ENCODE results near the gene KDELR1.
A peak's percentile ranks its signal among the peaks of the same experiment; 100 is the strongest.

Gene KDELR1

GRCh38 chr19:48391100-48392005 lies at the start of gene KDELR1:
TSS of gene KDELR1 (minus strand) at chr19:48391551. CDS start at chr19:48391358, 193 bp downstream.
- DNase-seq (ENCODE audit: low read depth in 2 of 2) = peak in 1 of 2 donors; percentile 64

DNA sequence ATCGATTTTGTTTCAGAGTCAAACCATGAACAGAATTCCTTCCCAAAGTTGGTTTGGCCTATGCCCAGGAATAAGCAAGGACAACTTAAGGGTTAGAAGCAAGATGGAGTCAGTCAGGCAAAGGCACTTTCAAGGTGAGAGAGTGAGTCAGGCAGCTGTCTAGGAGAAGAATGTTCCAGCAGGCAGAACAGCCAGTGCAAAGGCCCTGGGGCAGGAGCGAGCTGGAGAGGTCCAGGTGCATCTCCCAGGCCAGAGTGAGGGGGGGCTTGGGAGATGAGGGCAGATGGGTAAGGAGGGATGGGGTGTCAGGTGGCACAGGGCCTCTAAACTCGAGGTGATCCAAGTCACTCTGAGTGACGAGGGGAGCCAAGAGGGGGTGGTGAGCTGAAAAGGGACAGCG lies 45.2 kb upstream of the KDELR1 start:
- no peak for DNase-seq (ENCODE audit: low read depth in 2 of 2)

- no peak for DNase-seq (ENCODE audit: low read depth in 2 of 2)
Measured at GRCh38 chr19:48433337-48433736, 42.0 kb upstream of the KDELR1 start.

GRCh38 chr19:48428670-48429069 lies 37.3 kb upstream of the KDELR1 start:
- no peak for DNase-seq (ENCODE audit: low read depth in 2 of 2)

DNA sequence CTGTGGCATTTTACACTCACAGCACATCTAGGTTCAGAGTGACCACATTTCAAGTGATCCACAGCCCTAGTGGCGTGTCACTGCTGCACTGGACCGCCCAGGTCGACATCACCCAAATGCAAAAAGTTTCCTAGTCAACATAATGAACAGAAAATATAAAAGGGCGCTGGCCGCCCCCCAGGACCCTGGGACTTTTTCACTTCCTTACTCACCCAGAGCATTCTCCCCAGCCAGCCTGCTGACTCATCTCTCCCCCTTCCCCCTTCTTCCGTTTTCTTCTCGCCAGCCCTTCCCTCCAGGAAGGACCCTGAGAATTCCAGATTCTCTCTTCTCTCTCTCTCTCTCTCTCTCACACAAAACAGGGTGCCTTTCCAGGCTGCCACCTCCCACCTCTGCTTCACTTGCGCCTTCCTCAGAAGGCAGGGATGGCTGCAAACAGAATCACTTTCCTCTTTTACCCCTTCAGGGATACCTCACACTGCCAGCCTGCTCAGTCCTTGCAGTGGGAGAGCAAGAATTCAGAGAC lies 33.4 kb upstream of the KDELR1 start:
- no peak for DNase-seq (ENCODE audit: low read depth in 2 of 2)

- DNase-seq (ENCODE audit: low read depth in 2 of 2) = no peak
Measured at GRCh38 chr19:48421548-48421947, 30.2 kb upstream of the KDELR1 start.

DNA sequence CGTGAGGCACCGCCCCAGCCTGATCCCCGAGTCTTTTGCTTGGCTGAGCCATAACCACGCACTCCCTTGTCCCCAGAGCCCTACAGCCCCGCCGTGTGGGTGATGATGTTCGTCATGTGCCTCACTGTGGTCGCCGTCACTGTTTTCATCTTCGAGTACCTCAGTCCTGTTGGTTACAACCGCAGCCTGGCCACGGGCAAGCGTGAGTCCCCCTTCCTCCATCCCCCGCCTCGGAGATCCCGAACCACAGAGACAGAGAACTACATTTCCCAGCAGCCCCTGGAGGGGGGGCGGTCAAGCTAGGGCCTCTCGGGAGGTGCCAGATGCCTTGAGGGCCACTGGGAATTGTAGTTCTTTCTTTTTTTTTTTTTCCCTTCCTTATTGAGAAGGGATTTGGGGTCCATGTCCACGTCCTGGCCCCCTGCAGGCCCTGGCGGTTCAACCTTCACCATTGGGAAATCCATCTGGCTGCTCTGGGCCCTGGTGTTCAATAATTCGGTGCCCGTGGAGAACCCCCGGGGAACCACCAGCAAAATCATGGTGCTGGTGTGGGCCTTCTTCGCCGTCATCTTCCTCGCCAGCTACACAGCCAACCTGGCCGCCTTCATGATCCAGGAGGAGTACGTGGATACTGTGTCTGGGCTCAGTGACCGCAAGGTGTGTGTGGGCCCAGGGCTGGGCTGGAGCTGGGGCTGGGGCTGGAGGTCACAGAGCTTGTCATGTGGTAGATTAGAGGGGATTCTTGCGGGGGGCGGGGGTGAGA lies 28.0 kb upstream of the KDELR1 start:
- DNase-seq (ENCODE audit: low read depth in 2 of 2) = no peak

GRCh38 chr19:48418317-48419064 lies 27.1 kb upstream of the KDELR1 start:
- no peak for DNase-seq (ENCODE audit: low read depth in 2 of 2)

GRCh38 chr19:48417421-48417820 lies 26.1 kb upstream of the KDELR1 start:
- no peak for DNase-seq (ENCODE audit: low read depth in 2 of 2)

GRCh38 chr19:48415806-48416221 lies 24.5 kb upstream of the KDELR1 start:
- no peak for DNase-seq (ENCODE audit: low read depth in 2 of 2)

DNA sequence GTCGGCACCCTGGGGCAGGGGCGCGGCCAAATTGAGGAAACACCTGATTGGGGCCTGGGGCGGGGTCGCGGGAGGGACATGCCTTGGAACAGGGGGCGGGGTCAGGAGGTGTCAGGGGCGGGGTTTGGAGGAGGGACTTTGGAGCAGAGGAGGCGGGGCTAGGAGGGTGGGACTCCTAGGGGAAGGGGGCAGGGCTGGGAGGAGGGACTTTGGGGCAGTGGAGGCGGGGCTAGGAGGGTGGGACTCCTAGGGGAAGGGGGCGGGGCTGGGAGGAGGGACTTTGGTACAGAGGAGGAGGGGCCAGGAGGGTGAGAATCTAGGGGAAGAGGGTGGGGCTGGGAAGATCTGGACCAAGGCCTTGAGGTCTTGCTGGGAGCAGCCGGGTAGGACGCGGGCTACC lies 24.0 kb upstream of the KDELR1 start:
- DNase-seq (ENCODE audit: low read depth in 2 of 2) = peak in 1 of 2 donors; percentile 34

GRCh38 chr19:48413879-48414587 lies 22.7 kb upstream of the KDELR1 start:
- no peak for DNase-seq (ENCODE audit: low read depth in 2 of 2)

- no peak for DNase-seq (ENCODE audit: low read depth in 2 of 2)
Measured at GRCh38 chr19:48405850-48406249, 14.5 kb upstream of the KDELR1 start.

DNA sequence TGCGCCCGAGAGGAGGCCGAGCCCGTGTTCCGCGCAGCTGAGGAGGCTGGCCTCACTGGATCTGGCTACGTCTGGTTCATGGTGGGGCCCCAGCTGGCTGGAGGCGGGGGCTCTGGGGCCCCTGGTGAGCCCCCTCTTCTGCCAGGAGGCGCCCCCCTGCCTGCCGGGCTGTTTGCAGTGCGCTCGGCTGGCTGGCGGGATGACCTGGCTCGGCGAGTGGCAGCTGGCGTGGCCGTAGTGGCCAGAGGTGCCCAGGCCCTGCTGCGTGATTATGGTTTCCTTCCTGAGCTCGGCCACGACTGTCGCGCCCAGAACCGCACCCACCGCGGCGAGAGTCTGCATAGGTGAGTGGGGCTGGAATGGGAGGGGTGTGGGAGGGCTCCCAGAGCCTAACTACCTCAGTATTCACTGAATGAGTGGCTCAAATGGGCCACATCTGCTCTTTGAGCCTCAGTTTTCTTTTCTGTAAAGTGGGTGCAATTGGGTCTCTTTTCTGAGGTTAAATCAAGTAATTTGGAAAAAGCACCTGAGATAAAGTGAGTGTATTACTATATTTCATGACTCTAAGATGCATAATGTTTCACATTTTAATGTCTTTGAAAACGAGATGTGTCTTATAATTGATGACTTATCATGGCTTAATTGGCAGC lies 13.8 kb upstream of the KDELR1 start:
- no peak for DNase-seq (ENCODE audit: low read depth in 2 of 2)

DNA sequence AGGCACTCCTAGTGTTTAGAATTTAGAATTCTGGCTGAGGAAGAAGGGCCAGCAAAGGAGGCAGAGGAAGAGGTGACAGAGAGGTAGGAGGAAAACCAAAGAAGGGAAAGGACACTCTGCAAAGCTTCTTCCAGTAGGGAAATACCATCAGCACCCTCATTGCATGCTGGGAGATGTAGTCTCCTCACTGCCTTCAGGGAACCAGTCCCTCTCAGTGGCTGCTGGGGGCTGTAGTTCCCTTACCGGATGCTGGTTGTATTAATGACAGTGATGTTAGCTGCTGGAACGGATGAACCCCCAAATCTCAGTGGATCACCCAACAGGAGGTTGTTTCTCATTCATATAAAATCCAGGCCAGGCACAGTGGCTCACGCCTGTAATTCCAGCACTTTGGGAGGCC lies 12.3 kb upstream of the KDELR1 start:
- DNase-seq (ENCODE audit: low read depth in 2 of 2) = no peak

DNA sequence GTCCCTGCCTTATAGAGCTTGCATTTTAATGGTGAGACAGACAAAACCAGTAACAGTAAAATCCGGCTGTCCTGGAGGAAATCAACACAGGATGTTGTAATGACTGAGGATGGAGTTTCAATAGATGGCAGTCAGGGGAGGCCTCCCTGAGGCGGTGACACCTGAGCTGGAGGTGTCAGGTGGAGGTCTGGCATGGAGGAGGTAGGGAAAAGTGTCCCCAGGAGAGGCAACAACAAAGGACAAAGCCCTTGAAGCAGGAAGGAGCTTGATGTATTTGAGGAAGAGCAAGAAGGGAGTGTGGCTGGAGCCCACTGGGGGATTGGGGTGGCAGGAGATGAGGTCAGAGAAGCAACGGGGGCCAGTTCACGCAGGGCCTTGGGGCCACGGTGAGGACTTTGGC lies 9.9 kb upstream of the KDELR1 start:
- DNase-seq (ENCODE audit: low read depth in 2 of 2) = no peak

- DNase-seq (ENCODE audit: low read depth in 2 of 2) = no peak
Measured at GRCh38 chr19:48400018-48400742, 8.8 kb upstream of the KDELR1 start.

- peak; percentile 59 to 74 for DNase-seq (ENCODE audit: low read depth in 2 of 2)
Measured at GRCh38 chr19:48398375-48399235, 7.3 kb upstream of the KDELR1 start.

DNA sequence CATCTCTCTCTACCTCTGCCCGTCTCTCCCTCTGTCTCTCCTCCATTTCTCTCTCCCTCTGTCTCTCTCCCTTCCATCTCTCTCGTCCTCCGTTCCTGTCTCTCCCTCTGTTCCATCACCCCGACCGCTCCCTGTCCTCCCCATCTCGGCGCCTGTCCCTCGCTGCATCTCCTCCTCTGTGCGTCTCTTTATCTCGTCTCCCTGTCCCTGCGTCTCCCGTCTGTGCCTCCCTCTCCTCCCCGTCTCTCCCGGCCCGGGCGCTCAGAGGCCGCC lies 6.7 kb upstream of the KDELR1 start:
- no peak for DNase-seq (ENCODE audit: low read depth in 2 of 2)
